ENCODE results near the gene XYLT2. TPM values are rescaled to one million over a fixed set of nuclear protein-coding genes. Genes with fewer than 3 reads are reported as not detected.

The XYLT2 gene
- total RNA-seq, 1 donor from 2014 or later, result 12.2 TPM

DNA sequence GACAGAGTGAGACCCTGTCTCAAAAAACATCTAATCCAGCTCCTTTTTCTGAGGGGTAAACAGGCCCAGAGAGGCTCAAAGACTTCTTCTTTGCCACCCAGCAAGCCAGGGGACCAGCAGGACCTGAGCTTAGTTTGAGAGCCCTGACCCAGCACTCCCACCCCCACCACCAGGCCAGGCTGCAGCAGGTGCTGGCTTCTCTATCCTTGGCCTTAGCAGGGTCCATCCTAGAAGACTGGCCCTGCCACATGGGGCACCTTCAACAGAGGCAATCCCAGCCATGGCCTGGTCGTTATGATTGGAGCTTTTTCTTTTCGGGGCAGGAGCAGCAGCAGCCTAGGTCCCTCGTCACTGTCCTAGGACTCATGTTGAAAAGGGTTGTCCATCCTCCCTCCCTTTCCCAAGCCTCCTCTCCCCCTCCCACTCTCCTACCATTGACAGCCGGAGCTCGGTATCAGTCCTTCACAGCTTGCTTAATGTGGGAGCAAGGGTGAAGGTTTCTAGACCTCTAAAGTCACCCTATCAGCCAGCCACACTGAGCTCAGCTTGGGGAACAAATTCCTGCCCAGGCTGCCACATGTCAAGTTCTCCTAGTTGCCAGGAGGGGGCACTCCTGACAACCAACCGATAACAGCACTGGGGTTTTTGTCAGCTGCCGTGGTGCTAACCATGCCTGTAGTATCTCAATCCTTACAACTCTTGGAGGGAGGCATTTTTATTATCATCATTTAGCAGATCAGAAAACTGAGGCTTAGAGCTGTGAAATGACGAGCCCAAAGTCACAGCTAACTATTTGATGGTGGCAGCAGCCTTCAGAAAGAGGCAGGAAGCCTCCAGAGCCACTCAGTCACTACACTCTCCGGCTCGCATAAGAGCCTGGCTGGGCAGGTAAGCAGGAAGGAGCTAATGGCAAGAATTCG, 15.9 kb downstream of the XYLT2 start:
- H3K4me2 ChIP-seq, result no peak overlapping the region
- H3F3A ChIP-seq (ENCODE audit: low read depth), result peaks cover 31% of the 10 kb centered on the region
- no peaks in the 10 kb centered on the region for H3K36me3 ChIP-seq
- no peak overlapping the region for H3K9ac ChIP-seq
- H3K4me1 ChIP-seq, result peaks cover 14% of the 10 kb centered on the region
- no peak overlapping the region for H2AFZ ChIP-seq (replicated peaks)
- H3K27me3 Mint-ChIP-seq (ENCODE audit: insufficient read depth, low read depth), result peaks cover 11% of the 10 kb centered on the region
- H3K79me2 ChIP-seq (ENCODE audit: low read depth), result no peaks in the 10 kb centered on the region
- no peaks in the 10 kb centered on the region for H3K27me3 ChIP-seq
- H3K4me3 Mint-ChIP-seq, result peak overlapping the region; percentile 65
- H4K20me1 ChIP-seq (ENCODE audit: low read depth), result peaks cover 53% of the 10 kb centered on the region
- TF ChIP-seq, protein P1, sequence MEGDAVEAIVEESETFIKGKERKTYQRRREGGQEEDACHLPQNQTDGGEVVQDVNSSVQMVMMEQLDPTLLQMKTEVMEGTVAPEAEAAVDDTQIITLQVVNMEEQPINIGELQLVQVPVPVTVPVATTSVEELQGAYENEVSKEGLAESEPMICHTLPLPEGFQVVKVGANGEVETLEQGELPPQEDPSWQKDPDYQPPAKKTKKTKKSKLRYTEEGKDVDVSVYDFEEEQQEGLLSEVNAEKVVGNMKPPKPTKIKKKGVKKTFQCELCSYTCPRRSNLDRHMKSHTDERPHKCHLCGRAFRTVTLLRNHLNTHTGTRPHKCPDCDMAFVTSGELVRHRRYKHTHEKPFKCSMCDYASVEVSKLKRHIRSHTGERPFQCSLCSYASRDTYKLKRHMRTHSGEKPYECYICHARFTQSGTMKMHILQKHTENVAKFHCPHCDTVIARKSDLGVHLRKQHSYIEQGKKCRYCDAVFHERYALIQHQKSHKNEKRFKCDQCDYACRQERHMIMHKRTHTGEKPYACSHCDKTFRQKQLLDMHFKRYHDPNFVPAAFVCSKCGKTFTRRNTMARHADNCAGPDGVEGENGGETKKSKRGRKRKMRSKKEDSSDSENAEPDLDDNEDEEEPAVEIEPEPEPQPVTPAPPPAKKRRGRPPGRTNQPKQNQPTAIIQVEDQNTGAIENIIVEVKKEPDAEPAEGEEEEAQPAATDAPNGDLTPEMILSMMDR (IDR thresholded peaks at IDR 0.05), result peak; percentile 74
- no peak for TF ChIP-seq EZH2phosphoT487 (IDR thresholded peaks at IDR 0.05)
- no peak for TF ChIP-seq EZH2 (IDR thresholded peaks at IDR 0.05)
- H3K9me3 Mint-ChIP-seq, result no peaks in the 10 kb centered on the region
- H3K4me1 Mint-ChIP-seq, result peaks cover 40% of the 10 kb centered on the region
- H3K36me3 Mint-ChIP-seq, result peaks cover 4% of the 10 kb centered on the region
- no peak overlapping the region for H3K27ac ChIP-seq
- H3K4me3 ChIP-seq, result no peak overlapping the region
- H3K9me3 ChIP-seq (ENCODE audit: low read depth), result no peaks in the 10 kb centered on the region
- peak overlapping the region; percentile 89 for H3K27ac Mint-ChIP-seq
- DNase-seq (ENCODE audit: low spot score), result peak; percentile 80

- Histone ChIP-seq H3K9ac (no peak overlapping the region), H4K20me1 (ENCODE audit: low read depth) (peaks cover 53% of the 10 kb centered on the region), H3K4me2 (no peak overlapping the region), H3K79me2 (ENCODE audit: low read depth) (no peaks in the 10 kb centered on the region), H3F3A (ENCODE audit: low read depth) (peaks cover 31% of the 10 kb centered on the region), H3K27me3 (no peaks in the 10 kb centered on the region), H3K4me1 (peaks cover 14% of the 10 kb centered on the region), H2AFZ (replicated peaks) (no peak overlapping the region), H3K9me3 (ENCODE audit: low read depth) (no peaks in the 10 kb centered on the region), H3K27ac (no peak overlapping the region), H3K4me3 (no peak overlapping the region), H3K36me3 (no peaks in the 10 kb centered on the region)
- no peak for TF ChIP-seq EZH2 (IDR thresholded peaks at IDR 0.05)
- no peak for TF ChIP-seq EZH2phosphoT487 (IDR thresholded peaks at IDR 0.05)
- TF ChIP-seq, protein P1 (IDR thresholded peaks at IDR 0.05), result no peak
- H3K4me3 Mint-ChIP-seq, result peak overlapping the region; percentile 76
- H3K9me3 Mint-ChIP-seq, result no peaks in the 10 kb centered on the region
- H3K4me1 Mint-ChIP-seq, result peaks cover 40% of the 10 kb centered on the region
- no peak for DNase-seq (ENCODE audit: low spot score)
- H3K27me3 Mint-ChIP-seq (ENCODE audit: insufficient read depth, low read depth), result peaks cover 11% of the 10 kb centered on the region
- H3K27ac Mint-ChIP-seq, result peak overlapping the region; percentile 89
- H3K36me3 Mint-ChIP-seq, result peaks cover 6% of the 10 kb centered on the region
Measured at GRCh38 chr17:50362661-50363060, 16.7 kb downstream of the XYLT2 start.

DNA sequence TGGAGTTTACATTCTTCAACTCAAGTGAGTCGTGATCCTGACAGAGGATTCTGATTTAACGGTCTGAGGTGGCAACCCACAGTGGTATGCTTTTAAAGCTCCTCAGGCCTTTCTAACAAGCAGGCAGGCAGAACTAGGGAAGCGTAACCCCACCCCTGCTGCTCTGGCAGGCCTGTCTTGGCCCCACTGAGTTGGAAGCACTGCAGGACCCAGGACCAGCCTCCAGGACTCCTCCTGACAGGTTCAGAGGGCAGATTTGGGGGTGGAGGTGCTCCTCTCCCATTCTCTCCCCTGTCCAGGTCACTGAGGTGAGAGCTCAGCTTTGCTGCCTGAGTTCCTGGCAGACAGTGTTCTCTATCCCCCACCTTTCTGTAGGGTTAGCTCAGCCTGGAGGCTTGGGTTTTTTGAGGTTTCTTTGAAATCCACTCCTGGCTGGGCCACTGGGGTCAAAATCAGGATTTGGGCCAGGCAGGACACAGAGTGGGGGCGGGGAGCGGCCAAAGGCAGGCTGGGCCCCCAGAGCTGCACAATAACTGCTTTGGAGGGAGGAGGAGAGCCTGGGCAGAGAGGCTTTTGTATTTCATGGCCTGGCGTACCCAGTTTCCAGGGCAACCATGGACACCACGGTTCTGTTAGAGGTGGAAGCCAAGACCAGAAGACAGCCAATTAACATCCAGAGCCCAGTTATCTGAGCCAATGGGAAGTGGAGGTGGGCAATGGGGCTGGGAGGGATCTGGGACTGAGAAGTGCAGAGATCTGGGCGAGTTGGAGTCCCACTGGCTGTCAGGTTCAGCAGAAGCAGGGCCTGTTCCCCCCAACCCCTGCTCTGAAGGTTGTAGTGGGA, 17.5 kb downstream of the XYLT2 start:
- H3K9ac ChIP-seq, result no peak overlapping the region
- H3K27me3 ChIP-seq, result no peaks in the 10 kb centered on the region
- H4K20me1 ChIP-seq (ENCODE audit: low read depth), result peaks cover 53% of the 10 kb centered on the region
- TF ChIP-seq EZH2phosphoT487 (IDR thresholded peaks at IDR 0.05), result no peak
- no peak for TF ChIP-seq EZH2 (IDR thresholded peaks at IDR 0.05)
- TF ChIP-seq, protein P1 (IDR thresholded peaks at IDR 0.05), result no peak
- H3F3A ChIP-seq (ENCODE audit: low read depth), result peaks cover 31% of the 10 kb centered on the region
- peak overlapping the region; percentile 81 for H3K27ac Mint-ChIP-seq
- peaks cover 40% of the 10 kb centered on the region for H3K4me1 Mint-ChIP-seq
- peaks cover 11% of the 10 kb centered on the region for H3K27me3 Mint-ChIP-seq (ENCODE audit: insufficient read depth, low read depth)
- H3K79me2 ChIP-seq (ENCODE audit: low read depth), result no peaks in the 10 kb centered on the region
- H3K27ac ChIP-seq, result peak overlapping the region; percentile 14
- H3K36me3 Mint-ChIP-seq, result peaks cover 11% of the 10 kb centered on the region
- H3K4me3 ChIP-seq, result peak overlapping the region; percentile 30
- H3K9me3 Mint-ChIP-seq, result no peaks in the 10 kb centered on the region
- H3K4me1 ChIP-seq, result peaks cover 14% of the 10 kb centered on the region
- H3K9me3 ChIP-seq (ENCODE audit: low read depth), result no peaks in the 10 kb centered on the region
- peak overlapping the region; percentile 79 for H3K4me2 ChIP-seq
- H2AFZ ChIP-seq (replicated peaks), result no peak overlapping the region
- peak; percentile 94 for DNase-seq (ENCODE audit: low spot score)
- H3K36me3 ChIP-seq, result no peaks in the 10 kb centered on the region
- H3K4me3 Mint-ChIP-seq, result peak overlapping the region; percentile 76
